OCI-LY7 (cell line): ENCODE measurements around the gene KIF26A. TPM values are rescaled to one million over a fixed set of nuclear protein-coding genes. Genes with fewer than 3 reads are reported as not detected.

ENCODE experiments used
- BruUV-seq: library from RNA; stranded (reverse); fragments of 400-500 nt; replicated peaks from 2 replicates; lab custom pipeline; 2021; lab: Mats Ljungman, UMichigan
- CTCF ChIA-PET: fragments of 300-600 bp; sonication (Branson Sonifier 250); formaldehyde crosslinking; loops from one replicate; lab custom pipeline; 2022; ENCODE audit warnings: antibody characterized with exemption; ENCODE audit not compliant: unreplicated experiment; lab: Charles Lee
- POLR2A ChIA-PET: fragments of 300-600 bp; sonication (Branson Sonifier 250); formaldehyde crosslinking; loops from one replicate; lab custom pipeline; 2022; ENCODE audit warnings: antibody characterized with exemption; lab: Charles Lee
- DNase-seq: peaks from one replicate; pipeline ENCODE4 v3.0.0-alpha.2; 2015; ENCODE audit warnings: low spot score
- H2AFZ ChIP-seq: fragments of 200-600 bp; sonication (generic), shearing (Covaris generic); 2 replicates; pipeline ENCODE4 v1.6.1; 2014; ENCODE audit warnings: mild to moderate bottlenecking, antibody characterized with exemption, low read length, moderate library complexity
- H3K27ac ChIP-seq: fragments of 200-600 bp; sonication (generic); 2 replicates; pipeline ENCODE4 v1.5.1; 2014; ENCODE audit warnings: mixed run types, low read depth, mild to moderate bottlenecking, moderate library complexity, low read length, inconsistent platforms; ENCODE audit not compliant: poor library complexity, severe bottlenecking
- H3K36me3 ChIP-seq: fragments of 200-600 bp; sonication (generic); 2 replicates; pipeline ENCODE4 v1.6.1; 2014; ENCODE audit warnings: mild to moderate bottlenecking, antibody characterized with exemption, low read length, moderate library complexity, mixed read lengths; ENCODE audit not compliant: insufficient read depth
- H3K4me1 ChIP-seq: fragments of 200-600 bp; sonication (generic); 2 replicates; pipeline ENCODE4 v1.5.1; 2014; ENCODE audit warnings: mild to moderate bottlenecking, low read length; ENCODE audit not compliant: insufficient read depth, poor library complexity, severe bottlenecking
- H3K4me2 ChIP-seq: fragments of 200-600 bp; sonication (generic); 2 replicates; pipeline ENCODE4 v1.6.1; 2014; ENCODE audit warnings: mild to moderate bottlenecking, low read length
- H3K4me3 ChIP-seq: fragments of 200-600 bp; sonication (generic); 2 replicates; pipeline ENCODE4 v1.5.1; 2014; ENCODE audit warnings: mild to moderate bottlenecking, low read depth, low read length; ENCODE audit not compliant: poor library complexity, severe bottlenecking
- H3K79me2 ChIP-seq: fragments of 200-600 bp; sonication (generic); 2 replicates; pipeline ENCODE4 v1.6.1; 2016; ENCODE audit warnings: low read depth, mild to moderate bottlenecking, low read length, moderate library complexity, mixed read lengths; ENCODE audit not compliant: insufficient read depth
- H3K9me2 ChIP-seq: fragments of 200-600 bp; sonication (generic); 2 replicates; pipeline ENCODE4 v1.6.1; 2016; ENCODE audit warnings: mild to moderate bottlenecking, low read length, mixed read lengths; ENCODE audit not compliant: insufficient read depth
- H3K9me3 ChIP-seq: fragments of 200-600 bp; sonication (generic); 2 replicates; pipeline ENCODE4 v1.6.1; 2014; ENCODE audit warnings: mild to moderate bottlenecking, mixed run types, low read length, mixed read lengths
- H4K20me1 ChIP-seq: fragments of 200-600 bp; sonication (generic); 2 replicates; pipeline ENCODE4 v1.6.1; 2014; ENCODE audit warnings: mild to moderate bottlenecking, antibody characterized with exemption, low read length, moderate library complexity, mixed read lengths; ENCODE audit not compliant: insufficient read depth
- EZH2phosphoT487 ChIP-seq: fragments of 200-600 bp; sonication (generic); IDR thresholded peaks from 2 replicates; pipeline ENCODE4 v1.6.1; 2018; ENCODE audit warnings: low read depth, borderline replicate concordance, mild to moderate bottlenecking, mixed run types, antibody characterized with exemption, low read length, moderate library complexity, mixed read lengths
- intact Hi-C: fragments of 100-400 bp; cut with micrococcal nuclease; formaldehyde crosslinking; loops from one replicate; pipeline ENCODE4 v1.10.0; 2022; ENCODE audit not compliant: unreplicated experiment
- total RNA-seq, 2 experiments: library from RNA; depleted of rRNA in 1 of 2; stranded (reverse); fragments of >200 nt in 1 of 2; shearing (Covaris generic) in 1 of 2; gene quantifications; 2 replicates each; pipeline ENCODE4 v1.2.3, GENCODE V29; 2014 to 2022
- TF ChIP-seq, protein P1 (sequence below): fragments of 200-600 bp; sonication (generic); conservative IDR thresholded peaks from 2 replicates; pipeline ENCODE4 v1.5.1; 2014; ENCODE audit warnings: mild to moderate bottlenecking, antibody characterized with exemption, low read length, moderate library complexity, mixed read lengths

KIF26A gene
- total RNA-seq, 2 experiments from 2014 or later = not detected

DNA sequence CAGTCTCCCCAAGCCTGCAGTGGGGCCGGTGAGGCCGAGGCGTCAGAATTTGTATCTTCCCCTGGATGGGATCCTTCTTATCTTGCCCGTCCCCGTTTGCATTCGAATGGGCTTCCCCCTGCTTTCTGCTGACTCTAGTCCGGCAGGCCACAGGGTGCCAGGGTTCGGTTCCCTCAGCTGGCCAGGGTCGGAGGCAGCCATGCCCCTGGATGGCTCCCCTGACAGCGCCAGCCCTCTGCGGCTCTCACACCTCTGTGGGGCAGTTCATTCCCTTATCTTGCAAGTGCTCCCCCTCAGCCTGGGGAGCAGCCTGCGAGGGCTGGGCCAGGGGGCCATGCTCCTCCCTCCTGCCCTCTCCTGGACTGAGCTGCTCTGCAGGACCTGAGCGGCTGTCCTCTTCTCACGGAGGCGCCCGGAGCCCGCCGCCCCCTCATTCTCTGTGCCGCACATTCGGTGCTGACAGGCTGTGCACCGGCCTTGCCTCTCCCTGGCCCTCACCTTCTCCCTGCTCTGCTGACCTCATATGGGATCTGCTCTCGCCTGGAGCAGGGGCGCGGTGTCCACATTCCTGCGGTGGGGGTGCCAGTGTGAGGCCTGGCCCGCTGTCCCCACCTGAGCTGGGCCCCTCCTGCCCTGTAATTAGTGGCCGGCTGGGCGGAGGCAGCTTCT lies 32.8 kb downstream of the KIF26A start:
- H3K9me2 ChIP-seq = no peaks in the 10 kb centered on the region
- BruUV-seq = no TSS peak
- no peaks in the 10 kb centered on the region for H3K79me2 ChIP-seq
- no peaks in the 10 kb centered on the region for H3K36me3 ChIP-seq
- H3K4me2 ChIP-seq = no peak overlapping the region
- POLR2A ChIA-PET = no interaction called here
- intact Hi-C loops = no loop called here
- CTCF ChIA-PET = no interaction called here
- no peak overlapping the region for H3K4me3 ChIP-seq
- H3K9me3 ChIP-seq = no peaks in the 10 kb centered on the region
- no peaks in the 10 kb centered on the region for H3K4me1 ChIP-seq
- H3K27ac ChIP-seq = no peak overlapping the region
- TF ChIP-seq, protein P1, sequence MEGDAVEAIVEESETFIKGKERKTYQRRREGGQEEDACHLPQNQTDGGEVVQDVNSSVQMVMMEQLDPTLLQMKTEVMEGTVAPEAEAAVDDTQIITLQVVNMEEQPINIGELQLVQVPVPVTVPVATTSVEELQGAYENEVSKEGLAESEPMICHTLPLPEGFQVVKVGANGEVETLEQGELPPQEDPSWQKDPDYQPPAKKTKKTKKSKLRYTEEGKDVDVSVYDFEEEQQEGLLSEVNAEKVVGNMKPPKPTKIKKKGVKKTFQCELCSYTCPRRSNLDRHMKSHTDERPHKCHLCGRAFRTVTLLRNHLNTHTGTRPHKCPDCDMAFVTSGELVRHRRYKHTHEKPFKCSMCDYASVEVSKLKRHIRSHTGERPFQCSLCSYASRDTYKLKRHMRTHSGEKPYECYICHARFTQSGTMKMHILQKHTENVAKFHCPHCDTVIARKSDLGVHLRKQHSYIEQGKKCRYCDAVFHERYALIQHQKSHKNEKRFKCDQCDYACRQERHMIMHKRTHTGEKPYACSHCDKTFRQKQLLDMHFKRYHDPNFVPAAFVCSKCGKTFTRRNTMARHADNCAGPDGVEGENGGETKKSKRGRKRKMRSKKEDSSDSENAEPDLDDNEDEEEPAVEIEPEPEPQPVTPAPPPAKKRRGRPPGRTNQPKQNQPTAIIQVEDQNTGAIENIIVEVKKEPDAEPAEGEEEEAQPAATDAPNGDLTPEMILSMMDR = no peak
- no peak for TF ChIP-seq EZH2phosphoT487
- H2AFZ ChIP-seq = no peak overlapping the region
- H4K20me1 ChIP-seq = no peaks in the 10 kb centered on the region
- no peak for DNase-seq

- ChIA-PET POLR2A (no interaction called here), CTCF (no interaction called here)
- Histone ChIP-seq H3K27ac (no peak overlapping the region), H3K4me2 (no peak overlapping the region), H3K79me2 (no peaks in the 10 kb centered on the region), H3K36me3 (no peaks in the 10 kb centered on the region), H3K4me1 (no peaks in the 10 kb centered on the region), H2AFZ (no peak overlapping the region), H3K9me3 (no peaks in the 10 kb centered on the region), H3K9me2 (no peaks in the 10 kb centered on the region), H4K20me1 (no peaks in the 10 kb centered on the region), H3K4me3 (no peak overlapping the region)
- intact Hi-C loops = no loop called here
- TF ChIP-seq, protein P1 = no peak
- TF ChIP-seq EZH2phosphoT487 = no peak
- no peak for DNase-seq
- BruUV-seq = no TSS peak
Observed at GRCh38 chr14:104171895-104172294, 33.5 kb downstream of the KIF26A start.

DNA sequence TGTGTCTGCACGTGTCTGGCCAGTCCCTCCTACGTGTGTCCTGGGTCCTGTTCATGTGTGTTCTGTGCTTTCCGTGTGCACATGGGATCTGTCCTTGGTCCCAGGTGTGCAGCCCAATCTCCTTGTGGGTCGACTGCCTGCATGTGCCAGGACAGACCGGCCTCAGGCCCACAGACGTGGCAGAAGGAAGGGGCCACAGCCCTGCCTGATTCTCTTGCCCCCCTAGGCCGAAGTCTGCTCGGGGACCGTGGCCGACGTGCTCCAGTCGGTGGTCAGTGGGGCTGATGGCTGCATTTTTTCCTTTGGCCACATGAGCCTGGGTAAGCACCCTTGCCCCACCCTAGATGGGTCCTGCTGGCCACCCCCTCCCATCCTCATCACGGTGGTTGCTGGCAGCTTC lies 34.0 kb downstream of the KIF26A start:
- Histone ChIP-seq H3K4me3 (no peak overlapping the region), H3K9me3 (no peaks in the 10 kb centered on the region), H3K4me2 (no peak overlapping the region), H3K27ac (no peak overlapping the region), H3K4me1 (no peaks in the 10 kb centered on the region), H2AFZ (no peak overlapping the region), H4K20me1 (no peaks in the 10 kb centered on the region), H3K36me3 (no peaks in the 10 kb centered on the region), H3K79me2 (no peaks in the 10 kb centered on the region), H3K9me2 (no peaks in the 10 kb centered on the region)
- ChIA-PET POLR2A (no interaction called here), CTCF (no interaction called here)
- BruUV-seq = no TSS peak
- TF ChIP-seq EZH2phosphoT487 = no peak
- TF ChIP-seq, protein P1 = no peak
- intact Hi-C loops = no loop called here
- DNase-seq = no peak
